Measurements from ENCODE around the gene VPS37D. TPM values are rescaled to one million over a fixed set of nuclear protein-coding genes. Genes with fewer than 3 reads are reported as not detected.

Gene VPS37D
- total RNA-seq, 1 donor from 2014 or later: 0.24 TPM

- DNase-seq (no peak), ATAC-seq (ENCODE audit: low read depth) (peak; percentile 67)
- TF ChIP-seq CTCF (IDR thresholded peaks at IDR 0.05): no peak
- CTCF ChIA-PET: no interaction called here
- H3K4me3 Mint-ChIP-seq: no peak overlapping the region
- intact Hi-C loops (cut with micrococcal nuclease): loop anchor here (1.0 kb wide), 1 partner anchor 37 kb away; the partner anchor contains the start of gene VPS37D
- POLR2A ChIA-PET: interaction anchor here (0.8 to 0.9 kb wide), 2 partner anchors 20 to 36 kb away, joined by 3 to 4 read pairs; partner anchors contain the start of gene VPS37D
- peaks cover 16% of the 10 kb centered on the region for H3K4me1 Mint-ChIP-seq
- H3K27me3 Mint-ChIP-seq: peaks cover 8% of the 10 kb centered on the region
- peaks cover 4% of the 10 kb centered on the region for H3K36me3 Mint-ChIP-seq (ENCODE audit: low read depth)
- no peak overlapping the region for H3K27ac Mint-ChIP-seq
- no peaks in the 10 kb centered on the region for H3K9me3 Mint-ChIP-seq
These were observed 36.4 kb downstream of the VPS37D start for GRCh38 chr7:73703757-73704639.

GRCh38 chr7:73704640-73705550, 37.3 kb downstream of the VPS37D start:
- no peak for DNase-seq
- no peak overlapping the region for H3K27ac Mint-ChIP-seq
- intact Hi-C loops (cut with micrococcal nuclease): loop anchor here (1.0 kb wide), 1 partner anchor 38 kb away; the partner anchor contains the start of gene VPS37D
- no peaks in the 10 kb centered on the region for H3K36me3 Mint-ChIP-seq (ENCODE audit: low read depth)
- no peak for ATAC-seq (ENCODE audit: low read depth)
- CTCF ChIA-PET: no interaction called here
- no peak for TF ChIP-seq CTCF (IDR thresholded peaks at IDR 0.05)
- POLR2A ChIA-PET: interaction anchor here (0.5 kb wide), 1 partner anchor 23 kb away, joined by 8 read pairs; no protein-coding TSS in a partner anchor
- H3K4me1 Mint-ChIP-seq: peaks cover 16% of the 10 kb centered on the region
- H3K9me3 Mint-ChIP-seq: no peaks in the 10 kb centered on the region
- H3K27me3 Mint-ChIP-seq: peaks cover 8% of the 10 kb centered on the region
- H3K4me3 Mint-ChIP-seq: no peak overlapping the region

- no peak for TF ChIP-seq CTCF (IDR thresholded peaks at IDR 0.05)
- intact Hi-C loops (cut with micrococcal nuclease): no loop called here
- POLR2A ChIA-PET: interaction anchor here (0.5 to 0.6 kb wide), 2 partner anchors 23 to 28 kb away, joined by 5 to 8 read pairs; no protein-coding TSS in a partner anchor
These were observed 37.9 kb downstream of the VPS37D start for GRCh38 chr7:73705551-73705920.

GRCh38 chr7:73706126-73707044, 38.8 kb downstream of the VPS37D start:
- no peaks in the 10 kb centered on the region for H3K9me3 Mint-ChIP-seq
- DNase-seq: no peak
- H3K27ac Mint-ChIP-seq: no peak overlapping the region
- peaks cover 16% of the 10 kb centered on the region for H3K4me1 Mint-ChIP-seq
- ChIA-PET CTCF (interaction anchor here (1.1 to 1.2 kb wide), 2 partner anchors 8 to 100 kb away, joined by 3 read pairs; no protein-coding TSS in a partner anchor), POLR2A (interaction anchor here (0.6 kb wide), 1 partner anchor 29 kb away, joined by 5 read pairs; no protein-coding TSS in a partner anchor)
- H3K27me3 Mint-ChIP-seq: peaks cover 8% of the 10 kb centered on the region
- intact Hi-C loops (cut with micrococcal nuclease): loop anchor here (1.0 kb wide), 1 partner anchor 12 kb away; no protein-coding TSS in a partner anchor
- TF ChIP-seq CTCF (IDR thresholded peaks at IDR 0.05): no peak
- H3K4me3 Mint-ChIP-seq: peak overlapping the region; percentile 44
- no peaks in the 10 kb centered on the region for H3K36me3 Mint-ChIP-seq (ENCODE audit: low read depth)
- ATAC-seq (ENCODE audit: low read depth): no peak

More at GRCh38 chr7:73705551-73705920, 37.9 kb downstream of the VPS37D start:
- CTCF ChIA-PET: interaction anchor here (1.2 kb wide), 1 partner anchor 99 kb away, joined by 3 read pairs; no protein-coding TSS in a partner anchor
- ATAC-seq (ENCODE audit: low read depth): no peak
- peaks cover 16% of the 10 kb centered on the region for H3K4me1 Mint-ChIP-seq
- H3K9me3 Mint-ChIP-seq: no peaks in the 10 kb centered on the region
- DNase-seq: no peak
- H3K27me3 Mint-ChIP-seq: peaks cover 8% of the 10 kb centered on the region
- no peak overlapping the region for H3K4me3 Mint-ChIP-seq
- no peak overlapping the region for H3K27ac Mint-ChIP-seq
- H3K36me3 Mint-ChIP-seq (ENCODE audit: low read depth): no peaks in the 10 kb centered on the region
